D341Med (cell line): ENCODE results near the gene SPON1.
"Not testable (repeated sequence)": the region's sequence is repeated elsewhere in the genome, so short reads cannot be mapped to it uniquely, and the experiment has no call there.

ENCODE experiments used
- DNase-seq: peaks from one replicate; pipeline ENCODE4 v3.0.0; 2012; ENCODE audit warnings: low spot score

The SPON1 gene

DNA sequence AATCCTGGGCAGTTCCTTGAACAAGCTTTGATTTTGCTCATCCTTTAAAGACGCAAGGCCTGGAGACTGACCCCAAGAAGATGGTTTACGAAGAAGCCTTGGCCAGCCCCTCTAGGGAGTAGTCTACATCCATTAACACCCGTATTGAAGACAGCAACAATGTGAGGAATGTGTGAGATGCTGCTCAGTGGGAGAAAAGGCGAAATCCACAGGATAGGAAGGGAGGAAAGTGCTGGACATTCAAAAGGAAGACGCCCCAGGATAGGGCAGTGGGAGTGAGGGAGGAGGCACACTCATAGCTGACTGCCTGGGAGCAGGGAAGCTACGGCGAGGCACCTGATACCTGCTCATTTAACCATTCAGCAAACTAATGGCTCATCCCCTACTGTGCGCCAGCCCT lies 282.4 kb downstream of the SPON1 start:
- no peak for DNase-seq

DNA sequence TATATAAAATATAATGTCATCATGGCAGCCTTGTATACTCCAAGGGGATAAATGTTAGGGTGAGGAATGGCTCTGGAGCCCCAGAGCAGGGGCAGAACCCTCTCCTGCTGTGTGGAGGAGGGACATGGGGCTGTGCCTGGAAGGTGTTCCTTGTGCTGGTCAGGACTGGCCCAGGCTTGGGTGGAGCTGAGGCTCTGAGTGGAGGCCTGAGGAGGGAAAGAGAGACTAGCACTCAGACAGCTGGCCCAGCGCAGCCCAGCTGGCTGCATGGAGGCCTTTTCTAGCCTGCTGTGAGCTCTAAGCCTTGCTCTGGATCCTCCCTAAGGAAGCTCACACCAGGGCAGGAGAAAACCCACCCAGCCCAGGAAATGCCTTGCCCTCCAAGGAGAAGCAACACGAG lies 282.9 kb downstream of the SPON1 start:
- no peak for DNase-seq

DNA sequence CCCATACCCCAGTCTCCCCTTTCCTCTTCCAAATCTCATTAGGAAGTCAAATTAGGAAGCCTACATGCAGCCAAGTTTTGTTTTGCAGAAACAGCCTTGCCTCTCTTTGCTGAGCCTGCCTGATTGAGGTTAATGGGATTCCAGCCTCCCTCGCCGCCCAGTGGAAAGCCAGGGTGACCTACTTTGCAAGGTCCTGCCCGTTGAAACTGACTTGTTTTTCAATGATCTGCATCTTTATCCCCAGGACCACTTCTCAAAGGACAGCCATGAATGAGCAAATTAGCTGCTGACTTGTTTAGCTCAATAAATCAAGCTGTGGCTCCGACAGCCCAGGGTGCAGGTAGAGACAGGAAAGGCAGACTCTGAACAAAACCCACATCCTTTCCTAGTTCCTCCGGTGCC lies 286.1 kb downstream of the SPON1 start:
- no peak for DNase-seq

GRCh38 chr11:14249121-14249963 lies 286.8 kb downstream of the SPON1 start:
- DNase-seq: peak; percentile 67

- no peak for DNase-seq
Observed at GRCh38 chr11:14251754-14252153, 289.2 kb downstream of the SPON1 start.

DNA sequence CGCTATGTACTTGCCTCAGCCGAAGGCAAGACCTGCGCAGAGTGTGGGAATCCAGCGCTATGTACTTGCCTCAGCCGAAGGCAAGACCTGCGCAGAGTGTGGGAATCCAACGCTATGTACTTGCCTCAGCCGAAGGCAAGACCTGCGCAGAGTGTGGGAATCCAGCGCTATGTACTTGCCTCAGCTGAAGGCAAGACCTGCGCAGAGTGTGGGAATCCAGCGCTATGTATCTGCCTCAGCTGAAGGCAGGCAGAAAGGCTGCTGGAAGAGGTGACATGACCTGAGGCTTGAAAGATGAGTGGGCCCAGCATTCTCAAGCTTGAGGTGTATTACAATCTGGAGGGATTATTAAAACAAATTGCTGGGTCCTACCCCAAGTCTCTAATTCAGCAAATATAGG lies 290.0 kb downstream of the SPON1 start:
- DNase-seq: not testable (repeated sequence)

DNA sequence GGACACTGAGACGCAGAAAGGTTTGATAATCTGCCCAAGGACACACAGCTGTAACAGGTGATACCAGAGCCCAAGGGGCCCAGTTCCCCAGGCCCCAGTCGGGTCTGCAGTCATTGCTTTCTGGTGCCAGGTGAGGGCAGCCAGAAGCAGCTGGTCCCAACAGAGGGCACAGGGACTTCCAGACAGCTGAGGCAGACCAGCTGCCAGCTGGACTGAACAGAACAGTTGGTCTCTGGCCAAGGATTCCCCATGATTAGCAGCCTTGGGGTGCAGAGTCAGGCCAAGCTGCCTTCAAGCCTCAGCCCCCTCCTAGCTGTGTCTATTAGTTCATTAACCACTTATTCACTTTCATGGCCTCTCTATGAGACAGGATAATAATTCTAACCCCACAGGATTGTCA lies 290.9 kb downstream of the SPON1 start:
- no peak for DNase-seq

- no peak for DNase-seq
Observed at GRCh38 chr11:14253840-14254239, 291.3 kb downstream of the SPON1 start.

GRCh38 chr11:14254533-14255237 lies 292.2 kb downstream of the SPON1 start:
- DNase-seq: no peak

DNA sequence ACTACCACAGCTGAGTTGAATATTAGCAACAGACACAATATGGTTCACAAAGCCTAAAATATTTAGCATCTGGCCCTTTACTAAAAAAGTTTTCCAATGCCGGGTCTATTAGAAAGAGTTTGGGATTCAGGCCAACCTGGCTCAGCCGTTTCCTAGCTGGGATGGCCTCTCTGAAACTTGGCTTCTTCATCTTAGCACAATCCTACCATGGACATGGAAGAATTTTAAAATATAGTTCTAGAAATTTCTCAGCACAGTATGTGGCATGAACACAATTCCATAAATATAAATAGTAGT lies 292.7 kb downstream of the SPON1 start:
- no peak for DNase-seq

GRCh38 chr11:14258221-14258935 lies 295.9 kb downstream of the SPON1 start:
- DNase-seq: no peak

GRCh38 chr11:14259186-14259784 lies 296.8 kb downstream of the SPON1 start:
- no peak for DNase-seq

- no peak for DNase-seq
Observed at GRCh38 chr11:14259878-14260277, 297.4 kb downstream of the SPON1 start.

DNA sequence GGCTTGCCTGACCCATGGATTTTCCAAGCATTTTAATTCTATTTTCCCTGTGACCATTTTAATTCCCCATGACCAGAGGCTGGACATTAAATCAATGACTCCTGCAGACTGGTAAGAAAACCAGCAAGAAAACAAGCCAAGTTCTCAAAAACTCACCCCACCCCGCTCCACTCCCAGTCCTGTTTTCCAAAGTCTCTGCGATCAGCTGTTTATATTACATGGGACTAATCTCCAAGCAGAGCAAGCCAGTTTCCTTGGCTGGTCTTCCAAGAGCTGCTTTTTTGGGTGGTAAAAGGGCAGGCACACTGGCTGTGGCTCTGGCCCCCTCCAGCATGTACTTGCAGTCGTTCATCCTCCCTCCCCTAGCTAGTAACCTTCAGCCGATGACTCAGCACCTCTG lies 298.5 kb downstream of the SPON1 start:
- DNase-seq: no peak

DNA sequence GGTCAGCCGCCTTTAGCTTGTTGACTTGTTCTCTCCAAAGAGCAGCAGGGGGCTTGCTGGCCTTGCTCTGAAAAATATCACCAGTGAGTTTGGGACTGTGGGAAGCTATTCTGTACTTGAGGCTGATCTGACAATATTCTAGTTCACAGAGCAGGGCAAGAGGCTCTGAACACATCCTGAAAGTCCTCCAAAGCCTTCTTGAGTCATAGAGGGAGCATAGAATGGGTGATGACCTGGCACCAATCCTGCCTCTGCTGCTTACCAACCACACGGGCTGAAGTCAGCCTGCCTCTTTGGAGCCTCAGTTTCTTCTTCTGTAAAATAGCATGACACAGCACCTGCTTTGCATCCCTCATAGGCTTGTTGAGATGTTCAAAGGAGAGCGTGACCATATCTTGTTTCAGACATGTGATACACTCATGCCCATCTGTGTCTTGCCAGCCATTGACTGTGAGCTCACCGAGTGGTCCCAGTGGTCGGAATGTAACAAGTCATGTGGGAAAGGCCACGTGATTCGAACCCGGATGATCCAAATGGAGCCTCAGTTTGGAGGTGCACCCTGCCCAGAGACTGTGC lies 299.8 kb downstream of the SPON1 start:
- DNase-seq: no peak

DNA sequence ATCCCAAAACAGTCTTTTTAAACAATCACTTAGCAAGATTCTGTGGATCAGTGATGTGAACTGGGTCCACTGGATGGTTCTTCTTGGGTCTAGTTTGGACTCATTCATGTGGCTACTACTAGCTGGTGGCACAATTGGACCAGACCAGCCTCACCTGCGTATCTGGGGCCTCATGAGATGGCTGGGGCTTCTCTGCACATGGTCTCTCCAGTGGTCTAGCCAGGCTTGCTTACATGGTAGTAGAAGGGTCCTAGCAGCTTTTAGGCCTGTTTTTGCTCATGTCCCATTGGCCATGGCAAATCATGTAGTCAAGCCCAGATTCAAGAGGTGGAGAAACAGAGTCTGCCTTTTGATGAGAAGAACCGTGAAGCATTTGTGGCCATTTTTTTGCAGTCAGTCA lies 302.4 kb downstream of the SPON1 start:
- no peak for DNase-seq

- DNase-seq: no peak
Observed at GRCh38 chr11:14266622-14267021, 304.1 kb downstream of the SPON1 start.

GRCh38 chr11:14267861-14268635 lies 305.5 kb downstream of the SPON1 start:
- no peak for DNase-seq

DNA sequence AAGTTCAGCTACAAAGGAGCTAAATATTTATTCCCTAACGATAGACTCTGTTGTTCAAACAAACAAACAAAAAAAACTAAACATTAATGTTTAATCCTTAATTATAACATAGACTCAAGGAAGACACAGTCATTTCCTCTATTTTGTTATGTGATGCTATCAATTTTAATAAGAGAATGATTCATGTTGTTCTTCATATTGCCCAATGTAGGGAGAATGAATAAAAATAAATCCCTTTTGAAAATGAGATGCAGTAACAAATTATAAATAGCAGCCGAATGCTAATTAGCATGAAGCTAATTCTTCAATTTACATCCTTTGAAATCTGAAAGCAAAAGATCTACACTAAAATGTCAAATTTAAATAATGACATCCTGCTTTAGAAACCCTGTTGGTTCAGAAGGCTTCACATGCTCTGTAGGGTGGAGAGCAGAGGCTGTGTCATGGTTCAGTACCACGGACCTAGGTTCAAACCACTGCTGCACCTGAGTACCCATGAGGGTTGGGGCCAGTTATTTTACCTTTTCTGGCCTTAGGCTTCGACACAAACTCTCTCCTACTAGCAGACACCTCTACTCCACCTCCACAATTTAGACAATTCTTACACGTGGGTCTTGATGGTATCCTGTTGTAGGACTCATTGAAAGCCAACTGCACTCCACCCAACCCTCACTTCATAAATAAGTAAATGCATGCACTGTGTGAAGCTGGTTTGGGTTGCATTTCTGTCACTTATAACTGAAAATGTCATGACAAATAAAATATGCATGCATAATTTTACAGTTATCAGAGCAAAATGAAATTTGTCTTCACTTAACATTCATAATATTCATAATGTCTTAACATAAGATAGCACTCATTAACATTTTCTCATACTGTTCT lies 307.4 kb downstream of the SPON1 start:
- no peak for DNase-seq

GRCh38 chr11:14270690-14271542 lies 308.4 kb downstream of the SPON1 start:
- no peak for DNase-seq
